Caco-2 (cell line): Measurements from ENCODE around the gene CEP152. TPM values are rescaled to one million over a fixed set of nuclear protein-coding genes. Genes with fewer than 3 reads are reported as not detected.

Source experiments
- BruUV-seq: library from RNA; stranded (reverse); fragments of 400-500 nt; replicated peaks from 2 replicates; lab custom pipeline; 2021; lab: Mats Ljungman, UMichigan
- CTCF ChIA-PET: fragments of 300-600 bp; sonication (Branson Sonifier 250); formaldehyde crosslinking; loops from one replicate; lab custom pipeline; 2022; ENCODE audit warnings: antibody characterized with exemption; lab: Charles Lee
- POLR2A ChIA-PET: fragments of 300-600 bp; sonication (Branson Sonifier 250); formaldehyde crosslinking; loops from one replicate; lab custom pipeline; 2022; ENCODE audit warnings: antibody characterized with exemption; lab: Charles Lee
- DNase-seq, 2 experiments: peaks; one replicate each; pipeline versions ENCODE4 v3.0.0 to v3.0.0-alpha.2; 2020 to 2022
- H3K27me3 ChIP-seq: replicated peaks from 2 replicates; pipeline ENCODE4 v1.6.0; 2011; ENCODE audit warnings: low read length; ENCODE audit not compliant: control insufficient read depth, insufficient read depth
- H3K36me3 ChIP-seq: 2 replicates; pipeline ENCODE4 v1.5.1; 2011; ENCODE audit warnings: low read length; ENCODE audit not compliant: control insufficient read depth, insufficient read depth
- H3K4me1 ChIP-seq: fragments of 250-450 bp; sonication (Bioruptor Pico); 2 replicates; pipeline ENCODE4 v1.5.1; 2020; ENCODE audit warnings: mild to moderate bottlenecking
- H3K4me3 ChIP-seq: 2 replicates; pipeline ENCODE4 v1.5.1; 2011; ENCODE audit warnings: low read depth, mild to moderate bottlenecking, control low read depth, low read length
- H3K9me3 ChIP-seq: fragments of 250-450 bp; sonication (Bioruptor Pico); 2 replicates; pipeline ENCODE4 v1.5.1; 2020; ENCODE audit warnings: mild to moderate bottlenecking, moderate library complexity
- H3K27ac Mint-ChIP-seq: one replicate; pipeline ENCODE4 v1.8.0; 2022; ENCODE audit warnings: mixed read lengths; ENCODE audit not compliant: unreplicated experiment
- H3K27me3 Mint-ChIP-seq: one replicate; pipeline ENCODE4 v1.8.0; 2022; ENCODE audit warnings: mixed read lengths; ENCODE audit not compliant: insufficient read depth, unreplicated experiment
- H3K36me3 Mint-ChIP-seq: one replicate; pipeline ENCODE4 v1.8.0; 2022; ENCODE audit warnings: mild to moderate bottlenecking, mixed read lengths; ENCODE audit not compliant: insufficient read depth, unreplicated experiment
- H3K4me1 Mint-ChIP-seq: one replicate; pipeline ENCODE4 v1.8.0; 2022; ENCODE audit warnings: low read depth, mixed read lengths; ENCODE audit not compliant: unreplicated experiment
- H3K4me3 Mint-ChIP-seq: one replicate; pipeline ENCODE4 v1.8.0; 2022; ENCODE audit warnings: mild to moderate bottlenecking, moderate library complexity, mixed read lengths; ENCODE audit not compliant: unreplicated experiment
- H3K9me3 Mint-ChIP-seq: one replicate; pipeline ENCODE4 v1.8.0; 2022; ENCODE audit warnings: mixed read lengths; ENCODE audit not compliant: unreplicated experiment
- intact Hi-C: fragments of 100-400 bp; cut with micrococcal nuclease; formaldehyde crosslinking; loops from one replicate; pipeline ENCODE4 v1.10.0; 2022; ENCODE audit not compliant: unreplicated experiment
- total RNA-seq: library from RNA; stranded (reverse); gene quantifications from 2 replicates; pipeline ENCODE4 v1.2.3, GENCODE V29; 2022
- TF ChIP-seq, protein P1 (sequence below), 2 experiments: fragments of 200-600 bp in 1 of 2; IDR thresholded peaks; 1 replicate in 1 of 2; 2 replicates in 1 of 2; pipeline versions ENCODE4 v1.5.1 to v1.8.0; 2011 to 2022; ENCODE audit warnings: antibody characterized with exemption in 1 of 2, control low read depth in 1 of 2, inconsistent platforms in 1 of 2, low read depth in 1 of 2, low read length in 1 of 2, mild to moderate bottlenecking in 1 of 2, moderate library complexity in 1 of 2; ENCODE audit not compliant: insufficient read depth in 1 of 2, severe bottlenecking in 1 of 2, unreplicated experiment in 1 of 2

Gene CEP152
- total RNA-seq, 1 experiment from 2014 or later = 14.2 TPM

DNA sequence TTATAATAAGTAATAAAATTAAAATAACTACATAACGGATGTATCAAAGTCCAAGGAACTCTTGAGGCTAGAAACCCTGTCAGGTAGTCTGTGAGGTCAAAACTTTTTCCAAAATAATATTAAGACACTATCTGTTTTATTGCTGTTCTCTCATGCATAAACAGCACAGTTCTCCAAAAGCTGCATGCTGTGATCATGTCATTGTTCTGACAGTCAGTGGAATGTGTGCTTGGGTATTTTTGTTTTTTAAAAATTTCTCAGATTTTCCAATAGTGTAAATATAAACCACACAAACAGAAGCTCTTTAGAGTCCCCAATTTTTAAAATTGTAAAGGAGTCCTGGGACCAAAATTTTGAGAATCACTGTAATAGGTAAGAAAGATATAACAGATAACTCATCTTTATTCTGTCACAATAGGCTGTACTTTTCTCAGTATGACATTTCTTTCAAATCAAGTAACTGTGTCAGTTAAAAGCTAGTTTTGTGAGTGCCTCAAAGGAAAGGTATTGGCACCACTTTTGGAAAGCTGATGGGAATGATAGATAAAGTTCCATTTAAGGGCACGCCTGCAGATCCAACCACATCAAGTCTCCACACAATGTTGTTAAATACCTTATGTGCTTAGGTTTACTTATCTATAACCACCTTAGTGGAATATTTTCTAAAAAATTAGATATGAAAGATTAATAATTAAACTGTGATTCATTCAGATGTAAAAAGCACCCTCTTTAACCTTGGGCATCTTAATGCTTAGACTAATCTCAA lies 49.3 kb downstream of the CEP152 start:
- Mint-ChIP-seq H3K4me3 (no peak overlapping the region), H3K9me3 (no peaks in the 10 kb centered on the region), H3K4me1 (peaks cover 13% of the 10 kb centered on the region), H3K27me3 (no peaks in the 10 kb centered on the region), H3K36me3 (peaks cover 23% of the 10 kb centered on the region), H3K27ac (no peak overlapping the region)
- no peaks in the 10 kb centered on the region for H3K27me3 ChIP-seq
- ChIA-PET POLR2A (interaction anchor here (0.7 kb wide), 1 partner anchor 95 kb away, joined by 3 read pairs; no protein-coding TSS in a partner anchor), CTCF (no interaction called here)
- no peaks in the 10 kb centered on the region for H3K9me3 ChIP-seq
- TF ChIP-seq, protein P1, sequence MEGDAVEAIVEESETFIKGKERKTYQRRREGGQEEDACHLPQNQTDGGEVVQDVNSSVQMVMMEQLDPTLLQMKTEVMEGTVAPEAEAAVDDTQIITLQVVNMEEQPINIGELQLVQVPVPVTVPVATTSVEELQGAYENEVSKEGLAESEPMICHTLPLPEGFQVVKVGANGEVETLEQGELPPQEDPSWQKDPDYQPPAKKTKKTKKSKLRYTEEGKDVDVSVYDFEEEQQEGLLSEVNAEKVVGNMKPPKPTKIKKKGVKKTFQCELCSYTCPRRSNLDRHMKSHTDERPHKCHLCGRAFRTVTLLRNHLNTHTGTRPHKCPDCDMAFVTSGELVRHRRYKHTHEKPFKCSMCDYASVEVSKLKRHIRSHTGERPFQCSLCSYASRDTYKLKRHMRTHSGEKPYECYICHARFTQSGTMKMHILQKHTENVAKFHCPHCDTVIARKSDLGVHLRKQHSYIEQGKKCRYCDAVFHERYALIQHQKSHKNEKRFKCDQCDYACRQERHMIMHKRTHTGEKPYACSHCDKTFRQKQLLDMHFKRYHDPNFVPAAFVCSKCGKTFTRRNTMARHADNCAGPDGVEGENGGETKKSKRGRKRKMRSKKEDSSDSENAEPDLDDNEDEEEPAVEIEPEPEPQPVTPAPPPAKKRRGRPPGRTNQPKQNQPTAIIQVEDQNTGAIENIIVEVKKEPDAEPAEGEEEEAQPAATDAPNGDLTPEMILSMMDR (IDR thresholded peaks at IDR 0.05; ENCODE audit: insufficient read depth in 1 of 2, low read depth in 1 of 2, low read length in 1 of 2, severe bottlenecking in 1 of 2, unreplicated experiment in 1 of 2) = no peak
- peaks cover 33% of the 10 kb centered on the region for H3K4me1 ChIP-seq
- H3K36me3 ChIP-seq = no peaks in the 10 kb centered on the region; the same call in 1 of the 2 replicates
- DNase-seq = no peak
- no TSS peak for BruUV-seq
- intact Hi-C loops = no loop called here
- H3K4me3 ChIP-seq = no peak overlapping the region

DNA sequence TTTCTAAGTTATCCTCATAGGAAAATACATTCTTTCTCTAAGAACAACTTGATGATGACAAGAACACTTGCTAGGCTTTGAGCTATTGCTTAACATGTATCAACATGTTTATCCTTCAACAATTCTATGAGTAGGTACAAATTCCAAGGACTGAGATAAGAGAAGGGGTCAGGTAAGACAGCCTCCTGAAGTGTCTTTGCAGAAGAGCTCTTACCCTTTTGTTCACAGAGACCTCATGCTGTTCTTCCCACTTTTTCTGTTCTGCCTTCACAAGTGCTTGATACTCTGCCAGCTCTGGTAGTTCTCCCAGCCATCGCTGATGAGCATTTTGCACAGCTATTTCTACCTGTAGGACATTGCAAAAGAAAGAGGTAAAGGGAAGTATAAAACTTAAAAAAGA lies 50.9 kb downstream of the CEP152 start:
- peaks cover 27% of the 10 kb centered on the region for H3K36me3 Mint-ChIP-seq
- H3K9me3 ChIP-seq = no peaks in the 10 kb centered on the region
- no peaks in the 10 kb centered on the region for H3K36me3 ChIP-seq
- DNase-seq = peak in 1 of 2 experiments; percentile 15
- intact Hi-C loops = no loop called here
- no peaks in the 10 kb centered on the region for H3K27me3 Mint-ChIP-seq
- H3K4me3 ChIP-seq = no peak overlapping the region
- no peak overlapping the region for H3K27ac Mint-ChIP-seq
- peaks cover 33% of the 10 kb centered on the region for H3K4me1 ChIP-seq
- BruUV-seq = no TSS peak
- POLR2A ChIA-PET = no interaction called here
- CTCF ChIA-PET = interaction anchor here (0.5 to 0.7 kb wide), 2 partner anchors 27 to 216 kb away, joined by 3 to 4 read pairs; no protein-coding TSS in a partner anchor
- H3K9me3 Mint-ChIP-seq = no peaks in the 10 kb centered on the region
- peaks cover 13% of the 10 kb centered on the region for H3K4me1 Mint-ChIP-seq
- H3K27me3 ChIP-seq = no peaks in the 10 kb centered on the region
- TF ChIP-seq, protein P1 (IDR thresholded peaks at IDR 0.05; ENCODE audit: insufficient read depth in 1 of 2, low read depth in 1 of 2, low read length in 1 of 2, severe bottlenecking in 1 of 2, unreplicated experiment in 1 of 2) = no peak
- H3K4me3 Mint-ChIP-seq = no peak overlapping the region

DNA sequence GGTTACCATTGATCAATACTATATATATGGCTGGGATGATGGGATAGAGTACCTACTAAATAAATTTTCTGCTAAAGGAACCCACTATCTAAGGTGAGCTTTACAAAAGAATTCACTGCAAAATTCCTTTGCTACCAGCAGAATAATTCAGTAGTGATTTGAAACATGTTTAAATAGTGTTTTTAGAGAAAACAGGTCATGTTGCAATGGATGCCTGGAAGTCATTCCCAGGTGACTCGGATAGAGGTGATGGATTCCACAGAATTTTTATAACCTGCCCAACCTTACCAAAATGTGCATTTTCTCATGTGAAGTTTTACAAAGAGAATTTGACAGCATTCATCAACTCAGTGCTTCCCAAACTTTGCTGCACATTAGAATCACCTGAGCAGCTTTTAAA lies 53.2 kb downstream of the CEP152 start:
- CTCF ChIA-PET = no interaction called here
- Histone ChIP-seq H3K4me1 (peaks cover 33% of the 10 kb centered on the region), H3K4me3 (no peak overlapping the region), H3K27me3 (no peaks in the 10 kb centered on the region), H3K36me3 (no peaks in the 10 kb centered on the region), H3K9me3 (no peaks in the 10 kb centered on the region)
- Mint-ChIP-seq H3K27ac (no peak overlapping the region), H3K36me3 (peaks cover 16% of the 10 kb centered on the region), H3K4me1 (peaks cover 13% of the 10 kb centered on the region), H3K9me3 (no peaks in the 10 kb centered on the region), H3K4me3 (no peak overlapping the region), H3K27me3 (no peaks in the 10 kb centered on the region)
- TF ChIP-seq, protein P1 (IDR thresholded peaks at IDR 0.05; ENCODE audit: insufficient read depth in 1 of 2, low read depth in 1 of 2, low read length in 1 of 2, severe bottlenecking in 1 of 2, unreplicated experiment in 1 of 2) = no peak
- BruUV-seq = no TSS peak
- no peak for DNase-seq
- POLR2A ChIA-PET = no interaction called here
- intact Hi-C loops = no loop called here
